Epithelial cell of alveolus of lung (primary cell): ENCODE measurements around the gene PKDCC. TPM values are rescaled to one million over a fixed set of nuclear protein-coding genes. Genes with fewer than 3 reads are reported as not detected.

Experiments used
- total RNA-seq: library from RNA; depleted of rRNA; stranded (reverse); fragments of >200 nt; gene quantifications from 2 replicates; pipeline ENCODE4 v1.2.1, GENCODE V29; 2015

The PKDCC gene, protein sequence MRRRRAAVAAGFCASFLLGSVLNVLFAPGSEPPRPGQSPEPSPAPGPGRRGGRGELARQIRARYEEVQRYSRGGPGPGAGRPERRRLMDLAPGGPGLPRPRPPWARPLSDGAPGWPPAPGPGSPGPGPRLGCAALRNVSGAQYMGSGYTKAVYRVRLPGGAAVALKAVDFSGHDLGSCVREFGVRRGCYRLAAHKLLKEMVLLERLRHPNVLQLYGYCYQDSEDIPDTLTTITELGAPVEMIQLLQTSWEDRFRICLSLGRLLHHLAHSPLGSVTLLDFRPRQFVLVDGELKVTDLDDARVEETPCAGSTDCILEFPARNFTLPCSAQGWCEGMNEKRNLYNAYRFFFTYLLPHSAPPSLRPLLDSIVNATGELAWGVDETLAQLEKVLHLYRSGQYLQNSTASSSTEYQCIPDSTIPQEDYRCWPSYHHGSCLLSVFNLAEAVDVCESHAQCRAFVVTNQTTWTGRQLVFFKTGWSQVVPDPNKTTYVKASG
- 60.2 and 200 TPM in 2 replicates for total RNA-seq

DNA sequence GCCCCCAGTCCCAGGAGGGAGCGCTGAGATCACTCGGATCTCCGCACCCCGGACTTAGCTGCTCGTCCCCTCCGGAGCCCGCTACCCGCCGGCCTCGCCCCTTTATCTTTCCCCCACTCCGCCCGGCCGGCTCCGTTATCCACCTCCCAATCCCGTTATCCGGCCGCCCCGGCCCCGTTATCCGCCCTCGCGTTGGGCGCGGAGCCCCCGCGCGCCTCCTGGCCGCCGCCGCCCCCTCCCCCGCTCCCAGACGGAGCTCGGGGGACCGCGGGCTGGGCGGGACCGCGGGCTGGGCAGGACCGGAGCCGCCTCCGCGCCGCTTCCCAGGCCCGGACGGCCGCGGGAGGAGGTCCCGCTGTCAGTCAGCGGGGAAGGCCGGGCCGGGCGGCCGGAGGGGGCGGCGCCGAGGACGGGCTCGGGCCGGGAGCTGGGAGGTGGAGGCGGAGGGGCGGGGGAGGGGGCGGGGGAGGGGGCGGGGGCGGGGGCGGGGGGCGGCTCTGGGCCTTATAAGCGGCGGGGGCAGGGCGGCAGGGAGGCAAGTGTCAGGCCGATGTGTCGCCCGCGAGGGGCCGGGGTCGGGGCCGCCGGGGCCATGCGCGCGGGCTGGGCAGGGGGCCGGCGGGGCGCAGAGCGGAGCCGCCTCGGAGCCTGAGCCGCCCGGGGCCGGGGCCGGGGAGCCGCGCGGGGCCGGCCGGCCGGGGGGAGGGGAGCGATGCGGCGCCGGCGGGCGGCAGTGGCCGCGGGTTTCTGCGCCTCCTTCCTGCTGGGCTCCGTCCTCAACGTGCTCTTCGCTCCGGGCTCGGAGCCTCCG, at the start of gene PKDCC:
Gene PKDCC, plus strand, starts transcription at position 534 of the 811 bp plus-strand sequence. Its CDS starts 179 bp downstream, at position 713.

Other genes with a start within 250 kb of the PKDCC start
- 19.2 and 28.4 TPM in 2 replicates for gene EML4, start 121.3 kb downstream of the PKDCC start, total RNA-seq